IPS DF 6.9 (cell line): Measurements from ENCODE around the gene PROC.

Experiments used
- DNase-seq: peaks from one replicate; pipeline ENCODE4 v3.0.0-alpha.2; 2013; ENCODE audit warnings: low read depth, low spot score
- H3K27ac ChIP-seq: one replicate; pipeline ENCODE4 v1.5.1; 2013; ENCODE audit warnings: low read length, control low read depth
- H3K27me3 ChIP-seq: 2 replicates; pipeline ENCODE4 v1.6.1; 2013; ENCODE audit warnings: mild to moderate bottlenecking, low read length; ENCODE audit not compliant: control insufficient read depth, insufficient read depth
- H3K36me3 ChIP-seq: 2 replicates; pipeline ENCODE4 v1.6.1; 2013; ENCODE audit warnings: low read length; ENCODE audit not compliant: control insufficient read depth, insufficient read depth
- H3K4me1 ChIP-seq: 2 replicates; pipeline ENCODE4 v1.6.1; 2013; ENCODE audit warnings: low read length; ENCODE audit not compliant: control insufficient read depth, insufficient read depth
- H3K4me3 ChIP-seq: 2 replicates; pipeline ENCODE4 v1.5.1; 2013; ENCODE audit warnings: mild to moderate bottlenecking, low read length
- H3K9me3 ChIP-seq: 2 replicates; pipeline ENCODE4 v1.6.1; 2013; ENCODE audit warnings: low read length, inconsistent platforms; ENCODE audit not compliant: control insufficient read depth, insufficient read depth
- WGBS: extraction: QIAGEN DNeasy Blood & Tissue Kit; methylation state at CpG from one replicate; pipeline ENCODE4 v1.1.7; 2013; ENCODE audit warnings: mixed read lengths, missing lambda C conversion rate; ENCODE audit not compliant: insufficient read length, insufficient coverage; 5-methylcytosine and 5-hydroxymethylcytosine counted together

PROC gene

DNA sequence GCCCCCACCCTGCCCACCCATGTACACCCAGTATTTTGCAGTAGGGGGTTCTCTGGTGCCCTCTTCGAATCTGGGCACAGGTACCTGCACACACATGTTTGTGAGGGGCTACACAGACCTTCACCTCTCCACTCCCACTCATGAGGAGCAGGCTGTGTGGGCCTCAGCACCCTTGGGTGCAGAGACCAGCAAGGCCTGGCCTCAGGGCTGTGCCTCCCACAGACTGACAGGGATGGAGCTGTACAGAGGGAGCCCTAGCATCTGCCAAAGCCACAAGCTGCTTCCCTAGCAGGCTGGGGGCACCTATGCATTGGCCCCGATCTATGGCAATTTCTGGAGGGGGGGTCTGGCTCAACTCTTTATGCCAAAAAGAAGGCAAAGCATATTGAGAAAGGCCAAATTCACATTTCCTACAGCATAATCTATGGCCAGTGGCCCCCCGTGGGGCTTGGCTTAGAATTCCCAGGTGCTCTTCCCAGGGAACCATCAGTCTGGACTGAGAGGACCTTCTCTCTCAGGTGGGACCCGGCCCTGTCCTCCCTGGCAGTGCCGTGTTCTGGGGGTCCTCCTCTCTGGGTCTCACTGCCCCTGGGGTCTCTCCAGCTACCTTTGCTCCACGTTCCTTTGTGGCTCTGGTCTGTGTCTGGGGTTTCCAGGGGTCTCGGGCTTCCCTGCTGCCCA is 9.3 kb downstream of the PROC start:
- Histone ChIP-seq H3K4me3 (no peak overlapping the region), H3K27me3 (no peaks in the 10 kb centered on the region; the same call in 1 of the 2 replicates), H3K9me3 (no peaks in the 10 kb centered on the region), H3K36me3 (no peaks in the 10 kb centered on the region), H3K4me1 (no peaks in the 10 kb centered on the region), H3K27ac (no peak overlapping the region)
- no peak for DNase-seq
- no CpG with 5 or more reads among the region's 7 CpGs for WGBS

DNA sequence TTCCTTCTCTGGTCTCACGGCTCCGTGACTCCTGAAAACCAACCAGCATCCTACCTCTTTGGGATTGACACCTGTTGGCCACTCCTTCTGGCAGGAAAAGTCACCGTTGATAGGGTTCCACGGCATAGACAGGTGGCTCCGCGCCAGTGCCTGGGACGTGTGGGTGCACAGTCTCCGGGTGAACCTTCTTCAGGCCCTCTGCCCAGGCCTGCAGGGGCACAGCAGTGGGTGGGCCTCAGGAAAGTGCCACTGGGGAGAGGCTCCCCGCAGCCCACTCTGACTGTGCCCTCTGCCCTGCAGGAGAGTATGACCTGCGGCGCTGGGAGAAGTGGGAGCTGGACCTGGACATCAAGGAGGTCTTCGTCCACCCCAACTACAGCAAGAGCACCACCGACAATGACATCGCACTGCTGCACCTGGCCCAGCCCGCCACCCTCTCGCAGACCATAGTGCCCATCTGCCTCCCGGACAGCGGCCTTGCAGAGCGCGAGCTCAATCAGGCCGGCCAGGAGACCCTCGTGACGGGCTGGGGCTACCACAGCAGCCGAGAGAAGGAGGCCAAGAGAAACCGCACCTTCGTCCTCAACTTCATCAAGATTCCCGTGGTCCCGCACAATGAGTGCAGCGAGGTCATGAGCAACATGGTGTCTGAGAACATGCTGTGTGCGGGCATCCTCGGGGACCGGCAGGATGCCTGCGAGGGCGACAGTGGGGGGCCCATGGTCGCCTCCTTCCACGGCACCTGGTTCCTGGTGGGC is 10.0 kb downstream of the PROC start:
- Histone ChIP-seq H3K4me1 (no peaks in the 10 kb centered on the region), H3K27me3 (no peaks in the 10 kb centered on the region; the same call in 1 of the 2 replicates), H3K9me3 (no peaks in the 10 kb centered on the region), H3K27ac (no peak overlapping the region), H3K4me3 (no peak overlapping the region), H3K36me3 (no peaks in the 10 kb centered on the region)
- no peak for DNase-seq
- WGBS = no CpG with 5 or more reads among the region's 36 CpGs

DNA sequence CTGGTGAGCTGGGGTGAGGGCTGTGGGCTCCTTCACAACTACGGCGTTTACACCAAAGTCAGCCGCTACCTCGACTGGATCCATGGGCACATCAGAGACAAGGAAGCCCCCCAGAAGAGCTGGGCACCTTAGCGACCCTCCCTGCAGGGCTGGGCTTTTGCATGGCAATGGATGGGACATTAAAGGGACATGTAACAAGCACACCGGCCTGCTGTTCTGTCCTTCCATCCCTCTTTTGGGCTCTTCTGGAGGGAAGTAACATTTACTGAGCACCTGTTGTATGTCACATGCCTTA is 10.5 kb downstream of the PROC start:
- no peaks in the 10 kb centered on the region for H3K36me3 ChIP-seq
- H3K9me3 ChIP-seq = no peaks in the 10 kb centered on the region
- H3K27ac ChIP-seq = no peak overlapping the region
- no peaks in the 10 kb centered on the region for H3K4me1 ChIP-seq
- H3K4me3 ChIP-seq = no peak overlapping the region
- DNase-seq = no peak
- WGBS = no CpG with 5 or more reads among the region's 6 CpGs
- H3K27me3 ChIP-seq = no peaks in the 10 kb centered on the region

DNA sequence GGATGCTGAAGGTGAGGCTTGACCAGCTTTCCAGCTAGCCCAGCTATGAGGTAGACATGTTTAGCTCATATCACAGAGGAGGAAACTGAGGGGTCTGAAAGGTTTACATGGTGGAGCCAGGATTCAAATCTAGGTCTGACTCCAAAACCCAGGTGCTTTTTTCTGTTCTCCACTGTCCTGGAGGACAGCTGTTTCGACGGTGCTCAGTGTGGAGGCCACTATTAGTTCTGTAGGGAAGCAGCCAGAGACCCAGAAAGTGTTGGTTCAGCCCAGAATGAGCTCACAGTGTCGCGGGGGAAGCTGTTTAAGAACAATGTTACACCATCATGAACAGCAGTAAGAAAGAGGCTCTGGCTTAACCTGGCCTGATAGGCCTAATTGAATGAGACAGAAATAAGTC is 11.1 kb downstream of the PROC start:
- Histone ChIP-seq H3K27me3 (no peaks in the 10 kb centered on the region), H3K36me3 (no peaks in the 10 kb centered on the region), H3K4me3 (no peak overlapping the region), H3K27ac (no peak overlapping the region), H3K9me3 (no peaks in the 10 kb centered on the region), H3K4me1 (no peaks in the 10 kb centered on the region)
- no CpG with 5 or more reads among the region's 4 CpGs for WGBS
- DNase-seq = no peak

DNA sequence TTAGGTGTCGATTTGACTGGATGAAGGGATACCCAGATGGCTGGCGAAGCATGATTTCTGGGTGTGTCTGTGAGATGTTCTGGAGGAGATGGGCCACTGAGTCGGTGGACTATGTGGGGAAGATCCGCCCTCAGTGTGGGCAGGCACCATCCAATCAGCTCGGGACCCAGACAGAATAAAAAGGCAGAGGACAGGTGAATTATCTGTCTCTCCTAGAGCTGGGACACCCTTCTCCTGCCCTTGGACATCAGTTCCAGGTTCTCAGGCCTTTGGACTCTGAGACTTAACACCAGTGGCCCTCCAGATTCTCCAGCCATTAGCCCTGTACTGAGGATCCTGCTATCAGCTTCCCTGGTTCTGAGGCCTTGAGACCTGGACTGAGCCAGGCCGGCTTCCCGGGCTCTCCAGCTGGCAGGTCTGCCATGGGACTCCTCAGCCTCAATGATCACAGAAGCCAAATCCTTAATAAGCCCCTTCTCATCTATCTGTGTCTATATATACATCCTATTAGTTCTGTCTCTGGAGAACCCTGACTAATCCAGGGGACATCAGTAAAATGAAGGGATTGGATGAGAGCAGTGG is 11.7 kb downstream of the PROC start:
- WGBS = no CpG with 5 or more reads among the region's 7 CpGs
- no peak overlapping the region for H3K27ac ChIP-seq
- no peak for DNase-seq

DNA sequence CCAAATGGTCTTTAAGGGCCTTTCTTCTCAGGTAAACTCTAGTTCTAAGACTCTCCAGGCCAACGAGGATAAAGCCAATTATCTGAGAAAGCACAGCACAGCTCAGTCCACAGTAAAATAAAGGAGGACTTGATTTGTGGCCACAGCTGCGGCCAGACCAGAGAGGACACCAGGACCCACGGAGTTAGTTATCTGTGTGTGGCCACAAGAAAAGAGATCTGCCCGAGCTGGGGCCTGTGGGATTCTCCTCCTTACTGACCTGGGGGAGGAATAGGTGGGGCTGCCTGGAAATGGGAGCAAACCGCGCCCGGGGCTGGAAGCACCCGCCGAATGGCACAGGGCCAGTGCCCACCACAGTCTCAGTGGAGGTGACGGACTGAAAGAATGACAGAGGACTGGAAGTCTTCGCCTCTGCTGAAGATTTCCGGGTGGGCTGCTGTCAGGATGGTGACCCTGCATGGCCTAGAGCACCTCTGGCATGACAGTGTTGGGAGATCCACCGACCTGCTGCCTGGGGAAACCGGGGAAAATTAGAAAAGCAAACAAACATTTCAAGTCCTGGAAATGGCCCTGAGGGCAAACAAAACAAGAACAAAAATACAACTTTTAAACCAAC is 13.3 kb downstream of the PROC start:
- Histone ChIP-seq H3K27ac (no peak overlapping the region), H3K4me3 (no peak overlapping the region), H3K4me1 (no peaks in the 10 kb centered on the region), H3K27me3 (no peaks in the 10 kb centered on the region), H3K9me3 (no peaks in the 10 kb centered on the region), H3K36me3 (no peaks in the 10 kb centered on the region)
- no peak for DNase-seq
- WGBS = no CpG with 5 or more reads among the region's 14 CpGs

More for the DNA sequence above, 11.7 kb downstream of the PROC start:
- Histone ChIP-seq H3K36me3 (no peaks in the 10 kb centered on the region), H3K9me3 (no peaks in the 10 kb centered on the region), H3K27me3 (no peaks in the 10 kb centered on the region), H3K4me1 (no peaks in the 10 kb centered on the region), H3K4me3 (no peak overlapping the region)

DNA sequence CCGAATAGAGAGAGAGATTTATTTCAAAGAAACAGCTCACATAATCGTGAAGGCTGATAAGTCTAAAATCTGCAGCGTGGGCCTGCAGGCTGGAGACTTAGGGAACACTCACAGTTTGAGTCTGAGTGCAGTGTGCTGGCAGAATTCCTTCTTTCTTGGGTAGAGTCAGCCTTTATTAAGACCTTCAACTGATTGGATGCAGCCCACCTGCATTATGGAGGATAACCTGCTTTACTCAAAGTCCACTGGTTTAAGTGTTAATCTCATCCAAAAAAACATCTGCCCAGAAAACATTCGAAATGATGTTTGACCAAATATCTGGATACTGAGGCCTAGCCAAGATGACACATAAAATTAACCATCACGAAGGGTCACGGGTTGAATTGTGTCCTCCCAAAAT is 16.3 kb downstream of the PROC start:
- Histone ChIP-seq H3K9me3 (no peaks in the 10 kb centered on the region), H3K4me1 (no peaks in the 10 kb centered on the region), H3K27me3 (no peaks in the 10 kb centered on the region), H3K4me3 (no peak overlapping the region), H3K36me3 (no peaks in the 10 kb centered on the region), H3K27ac (no peak overlapping the region)
- WGBS = no CpG with 5 or more reads among the region's 6 CpGs
- DNase-seq = no peak

DNA sequence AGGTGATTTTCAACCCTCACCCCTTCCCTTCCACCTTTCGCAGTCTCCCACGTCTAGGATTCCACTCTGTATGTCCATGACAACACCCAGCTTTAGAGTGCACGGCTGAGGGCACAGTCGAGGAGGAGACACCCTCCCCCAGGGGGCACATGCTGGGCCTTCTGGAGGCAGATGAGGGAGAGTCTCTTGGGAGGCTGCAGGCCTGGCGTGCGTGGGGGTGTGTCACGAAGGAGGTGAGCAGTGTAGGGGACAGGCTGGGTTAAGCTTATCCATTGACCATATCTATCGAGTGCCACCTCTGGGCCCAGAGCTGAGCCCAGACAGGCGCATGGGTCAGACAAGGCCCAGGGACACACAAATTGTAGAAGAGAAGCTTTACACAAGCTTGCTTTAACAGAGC is 18.8 kb downstream of the PROC start:
- no peak for DNase-seq
- Histone ChIP-seq H3K36me3 (no peaks in the 10 kb centered on the region), H3K4me1 (no peaks in the 10 kb centered on the region), H3K27ac (no peak overlapping the region), H3K9me3 (no peaks in the 10 kb centered on the region), H3K4me3 (no peak overlapping the region), H3K27me3 (no peaks in the 10 kb centered on the region)
- WGBS = no CpG with 5 or more reads among the region's 9 CpGs

DNA sequence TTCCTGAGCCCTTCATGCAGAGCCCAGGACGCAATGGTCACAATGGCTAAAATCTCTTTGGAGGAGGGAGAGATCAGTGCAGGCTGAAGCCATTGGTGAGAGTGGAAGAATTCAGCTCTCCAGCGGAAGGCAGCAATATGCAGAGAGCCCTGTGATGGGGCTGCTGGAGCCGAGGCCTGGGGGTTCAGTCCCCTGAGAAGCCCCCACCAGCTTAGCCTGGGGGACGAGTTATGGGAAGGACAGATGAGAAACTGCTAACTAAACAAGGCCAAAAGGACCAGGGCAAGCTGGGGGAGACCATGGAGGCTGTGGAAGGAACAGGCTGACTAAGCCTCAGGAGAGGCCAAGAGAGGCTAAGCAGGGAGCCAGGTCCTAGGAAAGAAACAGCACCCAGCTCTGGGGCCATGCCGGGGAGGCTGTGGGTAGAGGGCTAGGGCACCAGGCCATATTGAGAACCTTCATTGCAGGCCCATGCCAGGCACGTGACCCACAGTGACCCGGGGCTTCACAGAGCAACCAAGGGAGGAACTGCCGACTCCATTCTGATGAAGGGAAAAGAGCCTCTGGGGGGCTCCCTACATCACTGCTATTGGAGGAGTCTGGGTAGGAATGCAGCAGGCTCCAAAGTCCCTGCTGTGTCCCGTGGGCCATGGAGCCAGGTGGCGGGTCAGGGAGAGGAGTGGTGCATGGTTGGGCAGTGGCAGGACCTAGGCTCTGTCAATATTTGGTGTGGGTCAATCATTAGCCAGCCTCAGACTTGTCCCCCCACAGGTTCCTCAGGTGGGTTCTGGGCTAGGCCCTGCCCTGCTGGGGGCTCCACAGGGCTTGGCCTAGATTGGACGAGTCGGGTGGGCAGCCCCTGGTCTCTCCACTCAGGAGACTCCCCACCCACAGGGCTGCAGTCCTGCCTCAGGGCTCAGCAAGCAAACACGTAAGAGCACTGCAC is 19.8 kb downstream of the PROC start:
- Histone ChIP-seq H3K4me3 (no peak overlapping the region), H3K4me1 (no peaks in the 10 kb centered on the region), H3K27ac (no peak overlapping the region), H3K27me3 (no peaks in the 10 kb centered on the region), H3K9me3 (no peaks in the 10 kb centered on the region), H3K36me3 (no peaks in the 10 kb centered on the region)
- no CpG with 5 or more reads among the region's 13 CpGs for WGBS
- DNase-seq = no peak

DNA sequence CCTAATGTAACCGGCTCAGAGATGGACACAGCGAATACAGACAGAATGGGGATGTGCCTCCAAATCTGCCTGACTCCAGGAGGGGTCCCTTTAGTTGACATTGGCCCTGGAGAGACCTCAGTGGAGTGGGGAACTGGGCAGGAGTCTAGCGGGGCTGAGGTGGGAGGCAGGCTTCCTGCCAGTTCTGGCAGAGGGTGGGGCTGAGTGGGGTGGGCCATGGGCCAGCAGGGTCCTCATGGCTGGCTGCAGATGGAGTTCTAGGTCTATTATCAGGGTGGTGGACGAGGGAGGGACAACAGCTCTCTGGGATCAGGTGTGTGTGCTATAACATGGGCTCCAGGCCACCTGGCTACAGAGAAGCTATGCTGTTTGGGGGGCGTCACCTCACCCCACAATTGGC is 21.1 kb downstream of the PROC start:
- Histone ChIP-seq H3K36me3 (no peaks in the 10 kb centered on the region), H3K27ac (no peak overlapping the region), H3K4me3 (no peak overlapping the region), H3K4me1 (no peaks in the 10 kb centered on the region), H3K27me3 (no peaks in the 10 kb centered on the region), H3K9me3 (no peaks in the 10 kb centered on the region)
- no CpG with 5 or more reads among the region's 5 CpGs for WGBS
- DNase-seq = no peak
